ENCODE measurements around the gene F2RL1. TPM values are rescaled to one million over a fixed set of nuclear protein-coding genes. Genes with fewer than 3 reads are reported as not detected.

F2RL1 gene
- total RNA-seq, 1 donor from 2014 or later, result 8.0 TPM

DNA sequence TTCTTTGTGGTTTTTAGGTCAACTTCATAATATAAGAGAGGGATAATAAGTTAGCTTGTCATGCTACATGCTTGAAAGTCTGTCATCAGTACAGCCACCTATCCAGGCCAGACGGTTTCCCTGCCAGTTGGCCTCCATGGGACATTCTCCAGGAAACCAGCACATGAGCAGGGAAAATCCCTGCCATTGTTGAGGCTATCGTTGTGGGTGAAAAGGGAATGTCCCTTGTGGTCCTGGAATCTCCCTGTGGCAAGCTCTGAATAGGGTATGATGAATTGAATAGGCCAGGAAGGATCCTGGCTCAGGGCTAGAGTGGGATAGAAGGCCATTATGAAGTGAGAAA, 12.3 kb downstream of the F2RL1 start:
- DNase-seq (no peak), ATAC-seq (no peak)
- TF ChIP-seq, protein P1, sequence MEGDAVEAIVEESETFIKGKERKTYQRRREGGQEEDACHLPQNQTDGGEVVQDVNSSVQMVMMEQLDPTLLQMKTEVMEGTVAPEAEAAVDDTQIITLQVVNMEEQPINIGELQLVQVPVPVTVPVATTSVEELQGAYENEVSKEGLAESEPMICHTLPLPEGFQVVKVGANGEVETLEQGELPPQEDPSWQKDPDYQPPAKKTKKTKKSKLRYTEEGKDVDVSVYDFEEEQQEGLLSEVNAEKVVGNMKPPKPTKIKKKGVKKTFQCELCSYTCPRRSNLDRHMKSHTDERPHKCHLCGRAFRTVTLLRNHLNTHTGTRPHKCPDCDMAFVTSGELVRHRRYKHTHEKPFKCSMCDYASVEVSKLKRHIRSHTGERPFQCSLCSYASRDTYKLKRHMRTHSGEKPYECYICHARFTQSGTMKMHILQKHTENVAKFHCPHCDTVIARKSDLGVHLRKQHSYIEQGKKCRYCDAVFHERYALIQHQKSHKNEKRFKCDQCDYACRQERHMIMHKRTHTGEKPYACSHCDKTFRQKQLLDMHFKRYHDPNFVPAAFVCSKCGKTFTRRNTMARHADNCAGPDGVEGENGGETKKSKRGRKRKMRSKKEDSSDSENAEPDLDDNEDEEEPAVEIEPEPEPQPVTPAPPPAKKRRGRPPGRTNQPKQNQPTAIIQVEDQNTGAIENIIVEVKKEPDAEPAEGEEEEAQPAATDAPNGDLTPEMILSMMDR (IDR thresholded peaks at IDR 0.05), result no peak
- Histone ChIP-seq H3K4me1 (no peaks in the 10 kb centered on the region), H3K27me3 (no peaks in the 10 kb centered on the region), H3K36me3 (no peaks in the 10 kb centered on the region), H3K9me3 (no peaks in the 10 kb centered on the region), H3K4me3 (no peak overlapping the region), H3K27ac (no peak overlapping the region)
- intact Hi-C loops (cut with DNase I), result no loop called here

DNA sequence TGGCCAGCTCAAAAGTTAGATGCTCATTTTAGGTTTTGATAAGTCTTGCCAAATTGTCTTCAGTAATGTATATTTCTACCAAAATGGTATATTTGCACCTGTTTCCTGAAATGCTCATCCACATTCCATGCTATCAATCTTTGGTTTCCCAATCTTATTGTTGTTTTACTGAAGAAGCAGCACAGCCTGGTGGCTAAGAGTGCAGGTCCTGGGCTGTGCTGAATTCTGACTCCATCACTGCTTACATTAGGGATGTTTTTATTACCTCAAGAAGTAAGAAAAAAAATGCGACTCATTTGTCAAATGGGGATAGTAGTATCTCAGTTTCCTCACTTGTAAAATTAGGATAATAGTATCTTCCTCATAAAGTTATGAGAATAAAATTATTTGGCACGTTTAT, 17.4 kb downstream of the F2RL1 start:
- Histone ChIP-seq H3K4me1 (no peaks in the 10 kb centered on the region), H3K27me3 (no peaks in the 10 kb centered on the region), H3K4me3 (no peak overlapping the region), H3K36me3 (no peaks in the 10 kb centered on the region), H3K27ac (no peak overlapping the region), H3K9me3 (no peaks in the 10 kb centered on the region)
- ATAC-seq (no peak), DNase-seq (no peak)
- TF ChIP-seq, protein P1 (IDR thresholded peaks at IDR 0.05), result no peak
- intact Hi-C loops (cut with DNase I), result no loop called here

- H3K4me1 ChIP-seq, result no peaks in the 10 kb centered on the region
- ATAC-seq, result no peak
- intact Hi-C loops (cut with DNase I), result no loop called here
- TF ChIP-seq, protein P1 (IDR thresholded peaks at IDR 0.05), result no peak
- H3K27ac ChIP-seq, result no peak overlapping the region
- H3K4me3 ChIP-seq, result no peak overlapping the region
- DNase-seq, result no peak
- H3K27me3 ChIP-seq, result no peaks in the 10 kb centered on the region
- H3K9me3 ChIP-seq, result no peaks in the 10 kb centered on the region
- no peaks in the 10 kb centered on the region for H3K36me3 ChIP-seq
These were observed 17.8 kb downstream of the F2RL1 start for GRCh38 chr5:76836585-76836984.

DNA sequence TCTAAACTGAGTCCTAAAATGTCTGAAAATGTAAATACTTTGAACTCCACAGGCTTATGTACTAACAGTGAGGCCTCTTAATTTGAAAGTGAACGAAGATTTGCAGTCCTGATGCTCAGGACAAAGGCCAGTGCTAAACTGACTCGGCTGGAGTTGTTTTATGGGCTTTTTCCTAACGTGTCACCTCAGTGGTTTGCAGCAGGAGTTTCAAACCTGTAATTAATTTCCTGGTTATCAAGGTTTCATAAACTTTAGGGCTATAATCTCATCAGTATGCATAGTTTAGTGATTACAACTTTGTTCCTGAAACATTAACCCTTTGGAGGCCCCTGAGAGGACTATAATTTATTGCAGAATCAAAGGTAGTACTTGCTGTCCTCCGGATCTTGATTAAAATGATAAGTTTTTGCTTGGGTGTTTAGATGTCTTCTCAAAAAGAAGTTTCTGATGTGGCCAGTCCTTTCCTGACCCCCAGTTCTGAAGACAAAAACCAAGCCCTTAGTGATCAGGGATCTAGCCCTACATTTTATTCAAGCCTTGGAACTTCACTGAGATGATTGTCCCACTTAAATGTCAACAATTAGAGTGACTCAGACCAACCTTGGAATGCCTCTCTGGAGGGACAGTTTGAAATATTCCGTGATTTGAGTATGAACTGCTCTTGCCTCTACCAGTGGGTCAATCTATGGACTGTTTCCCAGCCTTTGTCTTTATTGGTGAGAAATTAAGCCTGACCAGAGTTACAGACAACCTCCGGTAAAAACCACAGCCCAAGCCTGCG, 19.8 kb downstream of the F2RL1 start:
- intact Hi-C loops (cut with DNase I), result no loop called here

GRCh38 chr5:76841361-76841760, 22.5 kb downstream of the F2RL1 start:
- Histone ChIP-seq H3K27me3 (no peaks in the 10 kb centered on the region), H3K4me3 (no peak overlapping the region), H3K4me1 (no peaks in the 10 kb centered on the region), H3K36me3 (no peaks in the 10 kb centered on the region), H3K27ac (no peak overlapping the region), H3K9me3 (no peaks in the 10 kb centered on the region)
- TF ChIP-seq, protein P1 (IDR thresholded peaks at IDR 0.05), result no peak
- ATAC-seq (no peak), DNase-seq (no peak)
- intact Hi-C loops (cut with DNase I), result no loop called here

More for the DNA sequence above, 19.8 kb downstream of the F2RL1 start:
- Histone ChIP-seq H3K4me3 (no peak overlapping the region), H3K4me1 (no peaks in the 10 kb centered on the region), H3K36me3 (no peaks in the 10 kb centered on the region), H3K27ac (no peak overlapping the region), H3K27me3 (no peaks in the 10 kb centered on the region), H3K9me3 (no peaks in the 10 kb centered on the region)
- ATAC-seq (no peak), DNase-seq (no peak)
- TF ChIP-seq, protein P1 (IDR thresholded peaks at IDR 0.05), result no peak
